ENCODE results near the gene TSPAN9. TPM values are rescaled to one million over a fixed set of nuclear protein-coding genes. Genes with fewer than 3 reads are reported as not detected.
A peak's percentile ranks its signal among the peaks of the same experiment; 100 is the strongest.

TSPAN9 gene
- total RNA-seq, 1 experiment from 2014 or later, result 18.8 TPM

DNA sequence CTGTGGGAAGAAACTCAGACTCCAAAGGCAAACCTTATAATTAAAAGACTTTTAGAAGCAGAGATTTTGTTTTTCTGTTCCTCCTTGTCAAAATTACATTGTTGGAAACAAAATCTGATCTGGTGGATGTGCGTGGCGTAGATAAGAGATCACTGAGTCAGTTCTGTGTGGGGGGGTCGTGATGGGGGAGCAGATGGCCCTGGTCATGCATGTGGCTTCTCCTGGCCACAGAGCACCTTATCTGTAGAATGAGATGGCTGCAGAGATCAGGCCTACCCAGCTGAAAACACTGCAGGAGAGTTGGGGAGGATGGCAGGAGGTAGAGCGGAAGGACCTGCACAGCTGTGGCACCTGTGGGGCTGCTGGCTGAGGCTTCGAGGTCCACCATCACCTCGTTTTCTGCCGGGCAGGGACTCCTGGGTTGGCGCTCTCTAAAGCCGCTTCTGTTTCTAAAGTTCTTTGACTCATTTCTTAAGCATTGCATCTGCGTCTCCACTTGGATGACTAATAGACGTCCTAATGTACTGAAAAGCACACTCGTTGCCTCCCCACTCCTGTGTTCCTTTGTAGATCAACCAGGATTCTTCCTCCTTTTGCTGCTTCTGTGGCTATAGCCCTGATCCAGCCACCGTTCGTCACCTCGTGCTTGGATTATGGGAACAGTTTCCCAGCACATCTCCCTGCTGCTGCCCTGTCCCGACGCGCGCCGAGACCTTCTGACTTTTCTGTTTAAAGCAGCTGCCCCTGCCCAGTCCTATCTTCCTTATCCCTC, 93.4 kb downstream of the TSPAN9 start:
- no peak for DNase-seq (ENCODE audit: low spot score)
- in situ Hi-C loops (cut with HindIII; ENCODE audit: low sequenced_read_pairs), result no loop called here

DNA sequence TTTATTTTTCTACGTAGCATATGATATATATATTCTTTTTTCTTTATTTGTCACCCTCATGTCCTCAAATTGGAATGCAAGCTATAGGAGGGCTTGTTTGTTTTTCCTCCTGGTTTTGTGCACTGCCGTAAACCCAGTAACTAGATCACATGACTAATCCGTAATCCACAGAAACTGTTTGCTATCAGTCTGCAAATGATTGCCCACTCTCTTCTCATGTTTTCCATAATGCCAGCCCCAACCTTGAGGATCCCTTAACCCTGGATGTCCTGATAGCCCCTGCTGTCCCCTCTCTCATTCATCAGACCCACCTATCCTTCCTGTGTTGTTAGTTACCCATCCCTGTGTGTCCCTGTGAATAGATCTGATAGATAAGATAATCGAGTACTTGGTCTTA, 94.0 kb downstream of the TSPAN9 start:
- in situ Hi-C loops (cut with HindIII; ENCODE audit: low sequenced_read_pairs), result no loop called here
- no peak for DNase-seq (ENCODE audit: low spot score)

DNA sequence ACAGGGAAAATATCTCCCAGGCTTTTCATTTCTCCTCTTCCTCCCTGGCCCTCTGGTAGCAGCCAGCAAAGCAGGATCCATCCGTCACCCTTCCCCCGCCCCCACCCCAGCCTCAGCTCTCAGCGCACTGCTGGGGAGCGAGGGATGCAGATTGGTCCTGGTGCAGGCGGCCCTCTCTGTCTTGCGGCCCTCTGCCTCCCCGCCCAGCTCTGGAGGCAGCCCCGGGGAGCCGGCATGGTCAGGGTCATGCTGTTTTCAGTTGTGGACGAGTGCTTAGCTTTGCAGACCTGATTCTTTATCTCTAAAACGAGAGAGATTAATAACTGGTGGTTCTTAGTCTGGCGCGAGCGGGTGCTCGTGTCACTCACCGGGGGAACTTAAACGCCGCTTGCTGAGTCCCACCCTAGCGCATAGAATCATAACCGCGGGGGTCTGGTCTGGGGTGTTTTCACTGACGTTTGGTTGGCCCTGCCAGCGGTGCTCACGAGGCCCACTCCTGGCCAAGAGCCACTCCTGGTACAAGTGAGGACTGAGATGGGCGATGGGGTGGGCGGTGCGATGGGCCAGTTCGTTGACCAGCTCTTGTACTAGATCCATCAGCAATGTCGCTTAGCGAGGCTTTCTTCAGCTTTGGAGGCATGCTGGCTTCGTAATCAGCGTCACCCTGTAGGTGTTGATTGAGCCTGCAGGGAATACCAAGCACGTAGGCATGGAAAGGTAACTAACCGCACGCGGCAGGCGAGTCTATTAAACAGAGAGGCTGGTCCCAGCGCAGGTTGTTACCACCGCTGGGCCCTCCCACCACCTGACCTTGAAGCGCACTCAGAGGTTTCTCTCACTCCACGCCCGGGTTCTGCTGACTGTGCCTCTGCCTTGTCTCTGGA, 95.2 kb downstream of the TSPAN9 start:
- DNase-seq (ENCODE audit: low spot score), result no peak
- in situ Hi-C loops (cut with HindIII; ENCODE audit: low sequenced_read_pairs), result no loop called here

DNA sequence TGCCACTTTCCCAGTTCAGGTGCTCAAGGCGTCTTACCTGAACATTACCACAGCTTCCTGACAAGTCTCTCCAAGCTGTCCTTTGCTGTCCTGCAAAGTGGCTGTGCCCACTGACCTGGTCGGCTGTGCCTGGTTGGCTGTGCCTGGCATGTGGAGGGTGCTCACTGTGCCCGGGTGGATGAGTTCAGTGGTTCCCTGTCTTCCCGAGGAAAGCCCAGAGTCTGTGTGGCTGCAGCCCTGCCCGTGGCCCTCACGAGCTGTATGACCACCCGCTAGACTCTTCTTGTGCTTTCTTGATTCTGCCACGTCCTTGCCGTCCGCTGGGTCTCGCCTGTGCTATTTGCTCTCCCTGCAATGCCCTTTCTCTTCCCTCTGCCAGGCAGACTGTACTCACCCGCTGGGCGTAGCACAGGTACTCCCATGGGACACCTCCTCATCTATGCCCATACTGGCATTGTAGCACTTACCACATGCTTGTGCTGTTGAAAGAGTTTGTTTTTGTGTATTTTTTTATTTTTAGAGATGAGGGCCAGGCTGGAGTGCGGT, 95.9 kb downstream of the TSPAN9 start:
- in situ Hi-C loops (cut with HindIII; ENCODE audit: low sequenced_read_pairs), result no loop called here
- DNase-seq (ENCODE audit: low spot score), result no peak

DNA sequence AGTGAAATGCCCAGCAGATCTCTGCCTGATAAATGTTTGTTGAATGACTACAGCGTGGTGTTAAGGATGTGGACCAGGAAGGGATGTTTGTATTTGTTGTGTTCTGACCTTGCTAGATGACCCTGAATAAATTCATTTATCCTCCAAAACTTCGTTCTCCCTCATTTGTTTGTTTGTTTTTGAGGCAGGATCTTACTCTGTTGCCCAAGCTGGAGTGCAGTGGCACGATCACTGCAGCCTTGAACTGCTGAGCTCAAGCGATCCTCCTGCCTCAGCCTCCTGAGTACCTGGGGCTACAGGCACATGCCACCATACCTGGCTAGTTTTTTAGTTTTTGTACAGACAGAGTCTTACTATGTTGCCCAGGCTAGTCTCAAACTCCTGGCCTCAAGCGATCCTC, 96.7 kb downstream of the TSPAN9 start:
- DNase-seq (ENCODE audit: low spot score), result no peak
- in situ Hi-C loops (cut with HindIII; ENCODE audit: low sequenced_read_pairs), result no loop called here

DNA sequence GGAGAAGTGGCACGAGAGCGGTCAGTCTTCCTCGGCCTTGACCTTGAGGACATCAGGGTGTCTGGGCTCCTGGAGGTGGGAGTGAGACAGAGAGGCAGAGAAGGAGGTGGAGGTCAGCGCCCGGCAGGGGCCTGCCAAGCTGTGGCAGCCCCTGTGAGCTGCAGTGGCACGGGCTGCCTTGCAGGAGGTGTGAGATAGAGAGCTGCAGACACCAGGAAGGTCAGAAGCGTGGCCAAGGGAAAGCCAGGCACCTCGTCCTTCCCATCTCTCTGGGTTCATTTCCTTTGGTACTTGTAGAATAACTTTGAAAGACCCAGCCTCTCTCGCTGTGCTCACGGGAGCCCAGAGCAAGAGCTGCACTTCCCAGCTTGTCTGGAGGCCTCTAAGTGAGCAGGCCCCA, 98.1 kb downstream of the TSPAN9 start:
- DNase-seq (ENCODE audit: low spot score), result no peak
- in situ Hi-C loops (cut with HindIII; ENCODE audit: low sequenced_read_pairs), result no loop called here

DNA sequence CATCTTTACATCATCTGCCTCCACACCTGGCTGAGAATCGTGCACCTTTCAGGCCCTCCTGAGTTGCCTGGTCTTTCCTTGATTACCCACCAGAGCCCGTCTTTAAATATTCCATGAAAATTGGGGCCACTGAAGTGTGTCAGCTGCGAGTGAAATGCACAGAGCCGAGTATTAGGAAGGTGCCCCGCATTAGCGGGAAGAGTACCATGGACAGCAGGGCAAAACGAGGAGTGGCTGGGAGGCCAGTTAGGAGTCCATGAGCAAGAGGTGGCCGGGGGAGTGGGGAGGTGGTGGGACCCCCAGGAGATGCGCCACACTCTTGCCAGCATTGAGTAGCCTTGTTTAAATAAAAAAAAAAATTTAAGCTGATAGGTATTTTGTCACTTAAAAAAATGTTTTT, 99.6 kb downstream of the TSPAN9 start:
- in situ Hi-C loops (cut with HindIII; ENCODE audit: low sequenced_read_pairs), result no loop called here
- no peak for DNase-seq (ENCODE audit: low spot score)

DNA sequence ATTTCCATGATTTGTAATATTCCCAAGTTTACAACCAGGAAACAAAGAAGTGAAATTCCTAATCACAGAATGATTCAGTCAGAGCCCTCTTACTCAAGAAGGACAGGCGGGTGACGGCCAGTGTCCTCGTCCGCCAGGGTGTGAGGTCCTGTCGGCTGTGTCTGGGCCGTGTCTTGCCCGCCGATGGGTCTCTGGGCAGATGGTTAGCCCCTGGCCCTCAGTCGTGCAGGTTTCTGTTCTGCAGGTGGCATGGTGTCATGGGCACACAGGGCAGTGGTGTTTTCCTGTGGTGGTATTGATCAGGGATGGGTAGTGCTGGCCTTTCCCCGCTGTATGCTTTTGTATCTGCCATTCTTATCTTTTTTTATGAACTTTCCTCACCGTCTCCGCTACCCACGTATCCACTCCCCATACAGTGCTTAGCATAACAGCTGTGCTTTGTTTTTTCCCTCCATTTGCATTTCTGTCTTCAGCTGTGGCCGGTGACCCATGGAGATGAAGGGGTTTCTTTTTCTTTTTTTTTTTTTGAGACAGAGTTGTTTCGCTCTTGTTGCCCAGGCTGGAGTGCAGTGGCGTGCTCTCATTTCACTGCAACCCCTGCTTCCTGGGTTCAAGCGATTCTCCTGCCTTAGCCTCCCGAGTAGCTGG, 100.7 kb downstream of the TSPAN9 start:
- no peak for DNase-seq (ENCODE audit: low spot score)
- in situ Hi-C loops (cut with HindIII; ENCODE audit: low sequenced_read_pairs), result no loop called here

DNA sequence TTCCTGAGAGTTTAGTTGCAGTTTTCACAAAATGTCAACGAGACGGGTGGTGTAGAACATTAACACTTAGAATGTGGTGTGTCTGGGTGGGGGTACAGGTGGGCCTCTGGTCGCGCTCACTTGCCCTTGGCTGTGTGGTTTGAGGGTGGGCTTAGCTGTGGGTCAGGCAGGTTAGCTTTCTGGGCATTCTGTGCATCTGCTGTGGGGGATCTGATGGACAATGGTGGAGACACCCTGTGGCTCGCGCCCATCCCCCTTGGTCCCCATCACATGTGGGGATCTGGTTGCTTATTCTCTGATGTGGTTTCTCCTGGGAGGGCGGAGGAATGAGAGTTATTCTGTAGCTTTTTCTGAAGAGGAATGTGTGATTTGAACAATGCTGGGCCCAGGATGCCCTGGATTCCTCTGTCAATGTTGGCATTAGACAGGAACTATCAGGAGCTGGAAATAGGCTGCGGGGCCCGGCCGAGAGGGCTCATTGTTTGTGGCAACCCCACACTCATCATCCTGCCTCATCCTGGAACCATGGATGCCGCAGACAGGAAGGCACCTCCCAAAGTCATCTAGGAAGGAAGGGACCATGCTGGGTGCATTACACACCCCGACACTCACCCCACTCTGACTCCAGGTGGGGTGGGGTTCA, 101.6 kb downstream of the TSPAN9 start:
- DNase-seq (ENCODE audit: low spot score), result no peak
- in situ Hi-C loops (cut with HindIII; ENCODE audit: low sequenced_read_pairs), result no loop called here

DNA sequence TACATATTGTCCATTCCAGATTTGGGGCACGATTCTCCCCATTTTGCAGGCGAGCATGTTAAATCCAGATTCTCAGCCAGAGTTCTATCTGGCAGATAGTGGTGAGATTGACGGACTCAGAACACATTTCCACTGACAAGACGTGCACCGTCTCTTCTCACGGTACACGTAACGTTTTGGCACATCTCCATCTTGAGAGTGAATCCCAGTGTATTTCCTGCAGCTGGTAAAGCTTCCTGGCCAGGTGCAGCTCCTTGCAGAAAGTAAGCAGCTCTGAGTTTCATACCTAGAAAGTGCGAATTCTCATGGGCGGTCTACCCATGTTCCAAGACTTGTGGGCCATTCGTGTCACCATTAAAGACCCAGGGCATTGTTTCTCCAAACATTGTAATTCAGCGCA, 102.6 kb downstream of the TSPAN9 start:
- no peak for DNase-seq (ENCODE audit: low spot score)
- in situ Hi-C loops (cut with HindIII; ENCODE audit: low sequenced_read_pairs), result no loop called here

DNA sequence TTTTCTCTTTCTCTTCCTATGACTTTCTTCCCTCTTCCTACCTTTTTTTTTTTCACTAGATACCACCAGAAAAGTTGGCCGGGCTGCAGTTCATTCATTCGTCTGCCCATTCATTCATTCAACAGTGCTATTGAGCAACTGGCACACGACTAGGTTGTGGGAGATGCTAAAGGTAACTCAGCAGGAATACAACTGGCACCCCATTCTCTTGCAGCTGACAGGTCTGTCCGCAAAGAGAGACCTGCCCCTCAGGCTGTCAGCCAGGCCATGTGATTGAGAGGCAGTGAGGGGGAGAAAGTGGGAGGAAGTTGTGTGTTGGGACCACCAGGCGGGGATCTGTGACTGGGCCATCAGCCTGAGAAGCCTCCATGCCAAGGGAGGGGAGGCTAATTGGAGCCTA, 105.2 kb downstream of the TSPAN9 start:
- in situ Hi-C loops (cut with HindIII; ENCODE audit: low sequenced_read_pairs), result no loop called here

DNA sequence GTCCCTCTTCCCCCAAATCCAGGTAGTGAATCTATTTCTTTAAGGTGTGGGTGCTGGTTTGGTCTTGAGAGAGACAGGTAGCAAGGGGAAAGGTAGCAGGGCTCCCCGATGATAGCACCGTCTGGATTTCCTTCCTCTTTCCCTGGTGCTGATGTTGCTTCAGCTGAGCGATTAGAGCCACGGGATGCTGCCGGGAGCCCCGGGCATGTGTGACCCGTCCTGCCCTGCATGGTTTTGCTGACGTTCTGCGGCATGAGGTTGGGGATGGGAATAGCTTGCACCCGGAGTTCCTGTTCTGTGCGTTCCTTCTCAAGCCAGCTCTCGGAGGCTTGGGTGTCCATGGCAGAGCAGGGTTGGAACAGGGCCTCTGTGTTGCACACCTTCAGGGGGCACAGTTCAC, 107.3 kb downstream of the TSPAN9 start:
- no peak for DNase-seq (ENCODE audit: low spot score)
- in situ Hi-C loops (cut with HindIII; ENCODE audit: low sequenced_read_pairs), result no loop called here

More for the DNA sequence above, 105.2 kb downstream of the TSPAN9 start:
- no peak for DNase-seq (ENCODE audit: low spot score)

DNA sequence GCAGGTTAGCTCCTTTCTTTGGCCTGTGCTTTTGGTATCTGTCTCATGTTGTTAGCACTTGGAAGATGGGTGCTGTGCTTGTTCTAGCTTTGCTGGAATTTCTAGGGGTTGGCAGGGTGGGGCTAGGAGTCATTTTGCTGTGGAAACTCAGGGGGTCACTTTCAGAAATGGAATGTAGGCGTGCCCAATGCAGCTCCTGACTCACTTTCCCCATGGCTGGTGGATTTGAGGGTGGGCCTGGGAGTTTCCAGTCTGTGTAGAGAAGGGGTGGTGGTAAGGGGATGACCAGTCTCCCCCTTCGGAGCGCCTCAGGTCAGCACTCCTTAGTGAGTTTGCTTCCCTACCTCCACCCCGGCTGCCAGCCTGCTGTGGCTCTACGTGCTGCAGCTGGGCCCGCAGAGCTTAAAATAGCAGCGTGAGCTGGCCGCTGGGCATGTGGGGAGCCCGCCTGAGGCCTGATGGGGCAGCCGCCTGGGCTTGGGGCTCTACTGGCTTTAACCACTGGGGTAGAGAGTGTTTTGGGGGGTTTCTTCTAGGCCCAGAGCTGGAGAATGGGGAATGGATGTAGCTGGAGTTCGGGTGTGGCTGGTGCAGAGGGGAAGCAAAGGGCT, 108.2 kb downstream of the TSPAN9 start:
- in situ Hi-C loops (cut with HindIII; ENCODE audit: low sequenced_read_pairs), result no loop called here
- no peak for DNase-seq (ENCODE audit: low spot score)

DNA sequence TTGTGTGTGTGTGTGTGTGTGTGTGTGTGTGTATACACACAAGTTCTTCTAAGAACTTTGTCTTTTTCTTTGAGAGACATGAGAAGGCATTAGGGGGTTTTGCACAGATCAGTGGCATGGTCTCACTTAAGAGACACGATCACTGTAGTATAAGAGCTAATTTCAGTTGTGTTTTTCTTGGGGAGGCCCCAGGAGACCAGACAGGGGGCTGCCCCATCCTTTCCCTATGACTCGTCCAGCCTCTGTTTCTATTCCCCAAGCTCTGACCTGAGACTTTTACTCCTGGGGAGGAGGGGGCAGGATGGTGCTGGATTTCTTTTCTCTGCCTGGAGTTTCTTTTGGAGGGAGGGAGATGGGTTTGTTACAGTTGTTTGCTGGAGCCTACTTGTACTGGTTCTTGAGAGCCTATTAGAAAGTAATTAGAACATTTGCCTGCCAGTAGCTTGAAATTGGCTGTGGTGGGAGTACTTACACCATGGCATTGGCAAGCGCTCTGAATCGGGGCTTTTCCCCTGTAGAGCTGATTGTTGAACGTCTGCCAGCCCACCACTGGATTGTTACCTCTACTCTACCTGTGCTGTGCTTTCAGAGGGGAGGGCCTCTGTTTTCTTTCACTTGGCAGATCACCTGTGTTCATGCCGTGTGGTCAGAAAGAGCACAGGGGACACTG, 109.5 kb downstream of the TSPAN9 start:
- in situ Hi-C loops (cut with HindIII; ENCODE audit: low sequenced_read_pairs), result no loop called here
- no peak for DNase-seq (ENCODE audit: low spot score)

DNA sequence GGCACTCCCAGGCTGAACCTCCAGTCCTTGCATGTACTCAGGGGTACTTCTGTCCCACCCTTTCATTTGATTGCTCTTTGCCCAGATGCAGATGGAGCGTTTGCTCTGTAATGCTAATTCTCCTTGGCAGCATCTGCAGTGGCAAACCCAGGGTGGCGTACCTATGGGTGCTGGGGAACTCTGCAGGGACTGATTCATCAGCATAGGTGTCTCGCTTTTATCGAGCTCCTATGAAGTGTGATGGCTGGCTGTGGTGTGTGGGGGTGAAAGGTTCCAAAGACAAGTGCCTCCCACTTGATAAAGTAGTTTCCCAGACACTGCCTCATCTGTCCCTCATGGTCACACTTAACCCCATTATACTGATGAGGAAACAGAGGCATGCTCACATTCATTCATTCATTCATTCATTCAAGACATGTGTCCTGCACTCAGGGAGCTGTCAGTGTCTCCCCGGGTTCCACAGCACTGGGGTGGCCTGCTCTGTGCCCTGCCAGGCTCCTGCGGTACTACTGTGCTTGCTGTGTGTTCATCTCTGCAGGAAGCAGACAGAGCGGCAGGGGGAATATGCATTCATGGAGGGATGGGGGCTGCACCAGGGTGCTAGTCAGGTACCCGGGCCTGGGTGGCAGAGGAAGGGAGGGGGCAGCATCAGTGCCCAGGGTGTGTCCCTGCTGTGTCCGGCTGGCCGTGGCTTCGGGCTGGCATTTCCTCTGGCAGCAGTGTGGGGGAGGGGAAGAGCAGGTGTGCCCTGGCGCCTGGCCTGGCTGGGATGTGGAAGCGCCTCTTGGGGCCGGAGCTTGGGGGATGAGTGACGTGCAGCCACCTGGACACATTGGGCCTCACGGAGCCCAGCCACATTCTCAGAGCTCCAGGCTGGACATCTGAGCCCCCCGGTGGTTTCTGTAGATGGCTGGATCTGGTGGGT, 110.9 kb downstream of the TSPAN9 start:
- in situ Hi-C loops (cut with HindIII; ENCODE audit: low sequenced_read_pairs), result no loop called here

DNA sequence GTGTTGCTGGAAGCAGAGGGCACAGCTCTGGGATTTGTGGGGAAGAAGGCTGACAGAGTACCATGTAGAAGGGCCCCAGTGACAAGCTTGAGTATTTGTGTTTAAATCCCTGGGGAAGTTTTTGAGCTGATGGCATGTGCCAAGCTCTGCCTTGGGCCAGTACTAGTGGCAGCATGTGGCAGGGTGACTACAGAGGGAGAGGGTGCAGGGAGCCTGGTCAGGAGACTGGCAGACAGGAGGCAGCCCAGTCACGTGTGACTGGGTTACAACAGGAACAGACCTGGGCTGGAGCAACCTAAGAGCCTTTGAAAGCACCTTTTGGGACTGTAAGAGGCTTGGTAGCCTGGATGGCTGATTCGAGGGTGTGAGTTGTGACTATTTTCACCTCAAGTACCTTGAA, 112.1 kb downstream of the TSPAN9 start:
- in situ Hi-C loops (cut with HindIII; ENCODE audit: low sequenced_read_pairs), result no loop called here
- DNase-seq (ENCODE audit: low spot score), result peak; percentile 34

More for the DNA sequence above, 110.9 kb downstream of the TSPAN9 start:
- DNase-seq (ENCODE audit: low spot score), result peak; percentile 62

DNA sequence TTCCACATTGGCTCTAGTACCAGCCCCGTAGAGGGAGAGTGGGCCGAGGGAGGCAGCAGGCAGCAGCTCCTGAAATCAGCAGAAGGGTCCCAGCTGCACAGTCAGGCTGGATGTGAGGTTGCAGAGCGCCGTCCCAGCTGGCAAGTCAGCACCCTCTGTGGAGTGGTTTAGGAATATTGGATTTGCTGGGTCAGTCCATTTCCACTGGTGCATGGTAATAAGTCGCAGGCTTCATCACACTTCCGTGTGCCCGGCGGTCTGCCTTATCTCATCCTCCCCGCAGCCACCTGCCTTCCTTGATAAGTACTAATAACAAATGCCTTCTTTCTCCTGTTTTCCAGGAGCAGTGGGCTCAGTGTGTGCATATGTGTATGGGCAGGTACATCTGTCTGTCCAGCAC, 112.9 kb downstream of the TSPAN9 start:
- in situ Hi-C loops (cut with HindIII; ENCODE audit: low sequenced_read_pairs), result no loop called here
- DNase-seq (ENCODE audit: low spot score), result peak; percentile 40

Measured in G401 (cell line).